Effector memory CD8-positive, alpha-beta T cell (primary cell): ENCODE results near the gene LUC7L2.
"Not testable (repeated sequence)": the region's sequence is repeated elsewhere in the genome, so short reads cannot be mapped to it uniquely, and the experiment has no call there.

Experiments used
- ATAC-seq: fragments of 150-1000 bp; cut with Tn5 transposase; replicated peaks from 2 replicates; pipeline ENCODE4 v1.10.0; 2021; ENCODE audit warnings: mild to moderate bottlenecking, moderate library complexity
- DNase-seq, 3 experiments: peaks; one replicate each; pipeline ENCODE4 v3.0.0; 2021
- H3K27ac Mint-ChIP-seq, 2 donors: one replicate each; pipeline ENCODE4 v1.8.0; 2022; ENCODE audit warnings: mild to moderate bottlenecking in 2 of 2, mixed read lengths in 2 of 2, moderate library complexity in 2 of 2
- H3K27me3 Mint-ChIP-seq, 2 donors: one replicate each; pipeline ENCODE4 v1.8.0; 2022; ENCODE audit warnings: mixed read lengths in 2 of 2
- H3K36me3 Mint-ChIP-seq: one replicate; pipeline ENCODE4 v1.8.0; 2022; ENCODE audit warnings: mild to moderate bottlenecking, moderate library complexity, mixed read lengths; ENCODE audit not compliant: insufficient read depth
- H3K4me1 Mint-ChIP-seq, 2 donors: one replicate each; pipeline ENCODE4 v1.8.0; 2022; ENCODE audit warnings: low read depth in 2 of 2, mixed read lengths in 2 of 2
- H3K4me3 Mint-ChIP-seq, 2 donors: one replicate each; pipeline ENCODE4 v1.8.0; 2022; ENCODE audit warnings: mild to moderate bottlenecking in 2 of 2, mixed read lengths in 2 of 2, moderate library complexity in 2 of 2
- H3K9me3 Mint-ChIP-seq, 2 donors: one replicate each; pipeline ENCODE4 v1.8.0; 2022; ENCODE audit warnings: mixed read lengths in 2 of 2

Gene LUC7L2

DNA sequence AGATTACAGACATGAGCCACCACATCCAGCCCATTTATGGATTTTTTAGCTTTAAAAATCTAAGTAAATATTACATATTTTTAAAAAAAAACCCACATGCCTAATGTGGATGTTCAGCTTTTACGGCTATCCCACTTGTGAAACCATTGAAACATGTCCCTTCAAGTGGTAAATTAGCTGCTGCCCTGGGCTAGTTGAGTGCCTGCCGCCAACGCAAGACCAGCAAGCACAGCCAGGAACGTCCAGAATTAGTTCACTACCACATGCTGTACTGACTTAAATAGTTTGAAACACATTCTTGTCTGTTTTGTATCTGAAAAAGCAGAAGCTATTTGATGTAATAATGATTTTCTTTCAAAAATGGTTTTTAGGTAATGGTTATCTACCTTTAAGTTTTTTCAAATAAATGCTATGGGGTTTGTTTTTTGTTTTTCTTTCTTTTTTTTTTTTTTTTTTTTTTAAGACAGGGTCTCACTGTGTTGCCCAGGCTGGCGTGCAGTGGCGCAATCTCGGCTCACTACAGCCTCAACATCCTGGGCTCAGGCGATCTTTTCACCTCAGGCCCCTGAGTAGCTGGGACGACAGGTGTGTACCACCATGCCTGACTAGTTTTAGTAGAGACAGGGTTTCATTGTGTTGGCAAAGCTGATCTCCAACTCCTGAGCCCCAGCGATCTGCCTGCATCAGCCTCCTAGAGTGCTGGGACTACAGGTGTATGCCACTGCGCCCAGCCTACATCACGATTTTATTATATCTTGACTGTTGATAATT is 66.7 kb downstream of the LUC7L2 start:
- Mint-ChIP-seq H3K27ac (no peak overlapping the region), H3K27me3 (no peaks in the 10 kb centered on the region), H3K9me3 (no peaks in the 10 kb centered on the region), H3K4me3 (no peak overlapping the region), H3K4me1 (no peaks in the 10 kb centered on the region), H3K36me3 (peaks cover 42% of the 10 kb centered on the region)
- no peak for DNase-seq
- no peak for ATAC-seq

DNA sequence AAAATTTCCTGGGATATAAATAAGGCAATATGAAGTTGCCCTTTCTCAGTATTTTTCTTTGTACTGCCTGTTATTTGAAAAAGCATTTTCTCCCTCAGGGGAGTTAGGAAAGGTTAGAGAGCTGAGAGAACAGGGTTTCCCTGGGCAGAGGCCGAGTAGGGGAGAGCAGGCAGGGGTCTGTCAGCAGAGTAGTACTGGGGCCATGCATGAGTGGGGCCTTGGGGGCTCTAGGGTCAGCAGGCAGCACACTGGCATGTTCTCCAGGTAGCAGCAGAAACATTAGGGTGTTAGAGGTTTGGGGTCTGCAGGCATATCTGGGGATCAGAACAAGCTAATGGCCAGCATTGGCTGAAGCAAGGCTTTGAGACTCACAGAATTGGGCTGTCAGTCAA is 67.3 kb downstream of the LUC7L2 start:
- H3K9me3 Mint-ChIP-seq: no peaks in the 10 kb centered on the region
- no peaks in the 10 kb centered on the region for H3K4me1 Mint-ChIP-seq
- no peak overlapping the region for H3K4me3 Mint-ChIP-seq
- no peak for DNase-seq
- H3K27me3 Mint-ChIP-seq: no peaks in the 10 kb centered on the region
- no peak for ATAC-seq
- no peak overlapping the region for H3K27ac Mint-ChIP-seq
- peaks cover 45% of the 10 kb centered on the region for H3K36me3 Mint-ChIP-seq

DNA sequence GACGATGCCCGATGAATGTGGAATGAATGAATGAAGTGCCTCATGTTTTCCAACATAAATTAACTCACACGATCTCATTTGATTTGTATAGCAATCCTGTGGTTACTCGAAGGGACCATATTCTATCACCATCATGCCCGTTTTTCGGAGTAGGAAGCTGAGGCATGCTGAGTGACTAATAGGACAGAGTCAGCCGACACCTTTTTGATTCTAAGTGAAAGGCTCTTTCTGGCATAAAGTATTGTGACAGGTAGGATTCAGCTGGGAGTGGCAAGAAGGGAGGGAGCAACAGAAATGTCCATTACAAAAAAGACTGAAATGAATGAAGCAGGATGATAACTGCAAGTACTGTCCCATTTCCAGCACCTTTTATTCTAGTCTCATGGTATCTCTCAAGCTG is 68.1 kb downstream of the LUC7L2 start:
- DNase-seq: no peak
- H3K27ac Mint-ChIP-seq: no peak overlapping the region
- peaks cover 43% of the 10 kb centered on the region for H3K36me3 Mint-ChIP-seq
- no peaks in the 10 kb centered on the region for H3K4me1 Mint-ChIP-seq
- ATAC-seq: no peak
- no peaks in the 10 kb centered on the region for H3K9me3 Mint-ChIP-seq
- no peaks in the 10 kb centered on the region for H3K27me3 Mint-ChIP-seq
- no peak overlapping the region for H3K4me3 Mint-ChIP-seq

DNA sequence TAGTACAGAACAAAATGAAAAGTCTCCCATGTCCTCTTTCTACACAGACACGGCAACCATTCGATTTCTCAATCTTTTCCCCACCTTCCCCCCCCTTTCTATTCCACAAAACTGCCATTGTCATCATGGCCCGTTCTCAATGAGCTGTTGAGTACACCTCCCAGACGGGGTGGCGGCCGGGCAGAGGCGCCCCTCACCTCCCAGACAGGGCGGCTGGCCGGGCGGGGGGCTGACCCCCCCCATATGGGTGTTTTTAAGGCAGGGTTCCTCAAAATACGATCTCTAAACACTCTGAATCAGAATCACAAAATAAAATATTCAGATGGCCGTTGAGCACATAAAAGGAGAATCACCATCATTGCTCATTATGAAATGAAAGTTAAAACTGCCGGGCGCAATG is 70.0 kb downstream of the LUC7L2 start:
- H3K27me3 Mint-ChIP-seq, H3K27ac Mint-ChIP-seq, H3K4me1 Mint-ChIP-seq, ATAC-seq, H3K9me3 Mint-ChIP-seq, H3K4me3 Mint-ChIP-seq, DNase-seq: not testable (repeated sequence)
- peaks cover 24% of the 10 kb centered on the region for H3K36me3 Mint-ChIP-seq

DNA sequence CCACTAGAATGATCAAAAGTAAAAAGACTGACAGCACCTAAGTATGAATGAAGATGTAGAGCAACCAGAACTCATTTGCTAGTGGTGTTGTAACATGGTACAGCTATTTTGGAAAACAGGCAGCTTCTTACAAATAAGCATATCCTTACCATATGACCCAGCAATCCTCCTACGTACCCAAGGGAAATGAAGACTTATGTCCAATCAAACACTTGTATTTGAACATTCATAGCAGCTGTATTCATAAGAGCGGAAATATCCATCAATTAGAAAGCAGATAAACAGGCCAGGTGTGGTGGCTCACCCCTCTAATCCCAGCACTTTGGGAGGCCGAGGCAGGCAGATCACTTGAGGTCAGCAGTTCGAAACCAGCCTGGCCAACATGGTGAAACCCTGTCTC is 70.7 kb downstream of the LUC7L2 start:
- peaks cover 20% of the 10 kb centered on the region for H3K36me3 Mint-ChIP-seq
- ATAC-seq (no peak), DNase-seq (no peak)
- H3K4me1 Mint-ChIP-seq: peaks cover 4 to 6% of the 10 kb centered on the region in 2 donors
- H3K27ac Mint-ChIP-seq: no peak overlapping the region
- no peaks in the 10 kb centered on the region for H3K27me3 Mint-ChIP-seq
- no peak overlapping the region for H3K4me3 Mint-ChIP-seq
- H3K9me3 Mint-ChIP-seq: no peaks in the 10 kb centered on the region

DNA sequence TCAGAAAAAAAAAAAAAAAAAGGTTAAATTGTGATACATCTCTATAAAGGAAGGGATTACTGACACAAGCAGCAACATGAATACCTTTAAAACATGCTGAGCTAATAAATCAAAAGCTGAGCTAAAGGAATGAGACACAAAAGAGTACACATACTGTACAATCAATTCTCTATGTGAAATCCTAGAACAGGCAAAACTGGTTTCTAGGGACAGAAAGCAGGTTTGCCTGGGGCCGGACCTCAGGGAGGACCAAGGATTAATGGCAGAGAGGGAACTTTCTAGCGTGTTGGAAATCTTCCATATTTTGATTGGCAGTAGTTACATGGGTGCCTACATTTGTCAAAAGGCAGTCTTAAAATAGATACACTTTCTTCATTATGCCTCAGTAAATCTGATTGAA is 71.3 kb downstream of the LUC7L2 start:
- Mint-ChIP-seq H3K27me3 (no peaks in the 10 kb centered on the region), H3K4me3 (no peak overlapping the region), H3K27ac (no peak overlapping the region), H3K36me3 (peaks cover 16% of the 10 kb centered on the region), H3K4me1 (peaks cover 4 to 6% of the 10 kb centered on the region in 2 donors), H3K9me3 (no peaks in the 10 kb centered on the region)
- ATAC-seq: no peak
- no peak for DNase-seq

DNA sequence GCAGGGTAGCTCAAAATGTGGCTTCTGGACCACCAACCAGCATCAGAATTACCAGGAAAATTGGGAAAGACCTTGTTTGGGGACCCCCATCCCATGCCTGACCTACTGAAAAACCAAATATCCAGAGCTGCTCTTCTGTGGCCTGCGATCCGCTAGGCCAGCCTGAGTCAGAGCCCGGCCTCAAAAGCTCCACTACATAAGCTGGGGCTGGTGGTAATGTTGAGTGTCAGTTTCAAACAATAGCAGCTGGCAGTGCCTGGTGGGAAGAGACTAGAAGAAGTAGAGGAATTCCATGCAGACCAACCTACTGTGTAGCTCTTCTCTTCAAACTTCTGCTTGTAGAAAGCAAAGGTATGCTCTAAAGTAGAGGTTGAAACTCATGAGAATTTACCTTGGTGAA is 71.8 kb downstream of the LUC7L2 start:
- Mint-ChIP-seq H3K4me3 (no peak overlapping the region), H3K36me3 (peaks cover 16% of the 10 kb centered on the region), H3K27ac (no peak overlapping the region), H3K4me1 (peaks cover 4 to 6% of the 10 kb centered on the region in 2 donors), H3K9me3 (no peaks in the 10 kb centered on the region), H3K27me3 (no peaks in the 10 kb centered on the region)
- ATAC-seq (no peak), DNase-seq (no peak)

DNA sequence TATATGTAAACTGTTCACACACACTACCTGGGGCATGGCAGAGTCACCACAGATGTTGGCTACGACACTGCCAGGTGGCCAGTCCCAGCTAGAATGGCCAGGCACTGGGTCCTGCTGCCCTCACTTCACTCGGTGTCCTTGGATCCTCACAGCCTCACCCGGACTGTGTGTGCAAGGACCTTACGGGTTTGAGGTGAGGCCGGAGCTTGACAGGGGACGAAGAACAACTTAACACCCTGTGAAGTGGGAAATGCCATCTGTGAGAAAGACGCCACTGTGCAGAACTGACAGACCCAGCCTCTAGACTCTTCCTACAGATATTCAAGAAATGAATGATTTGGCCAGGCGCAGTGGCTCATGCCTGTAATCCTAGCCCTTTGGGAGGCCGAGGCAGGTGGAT is 77.1 kb downstream of the LUC7L2 start:
- no peak overlapping the region for H3K27ac Mint-ChIP-seq
- H3K4me1 Mint-ChIP-seq: peaks cover 4 to 6% of the 10 kb centered on the region in 2 donors

DNA sequence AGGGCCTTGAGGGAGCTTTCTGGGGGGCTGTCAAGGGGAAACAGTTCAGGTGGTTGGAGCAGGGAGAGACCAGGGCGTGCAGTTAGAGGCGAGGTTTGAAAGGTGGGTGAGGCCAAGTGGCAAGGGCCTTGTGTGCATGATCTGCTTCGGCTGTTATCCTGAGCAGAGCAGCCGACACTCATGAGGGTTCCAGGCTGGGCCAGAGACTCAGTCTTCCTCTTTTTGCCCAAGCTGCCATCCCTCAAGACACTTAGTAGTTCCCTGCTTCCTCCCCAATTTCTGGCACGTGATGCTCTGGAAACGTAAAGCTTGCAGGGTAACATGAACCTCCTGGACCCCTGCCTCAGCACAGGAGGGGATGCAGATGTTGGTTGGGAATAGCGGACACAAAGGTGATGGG is 79.7 kb downstream of the LUC7L2 start:
- Mint-ChIP-seq H3K9me3 (no peaks in the 10 kb centered on the region), H3K27me3 (no peaks in the 10 kb centered on the region), H3K4me1 (peaks cover 1 to 3% of the 10 kb centered on the region in 2 donors), H3K27ac (no peak overlapping the region), H3K36me3 (no peaks in the 10 kb centered on the region), H3K4me3 (no peak overlapping the region)
- no peak for ATAC-seq
- no peak for DNase-seq

More for the DNA sequence above, 77.1 kb downstream of the LUC7L2 start:
- no peaks in the 10 kb centered on the region for H3K9me3 Mint-ChIP-seq
- peaks cover 3% of the 10 kb centered on the region for H3K36me3 Mint-ChIP-seq
- H3K4me3 Mint-ChIP-seq: no peak overlapping the region
- DNase-seq (no peak), ATAC-seq (no peak)
- H3K27me3 Mint-ChIP-seq: no peaks in the 10 kb centered on the region

DNA sequence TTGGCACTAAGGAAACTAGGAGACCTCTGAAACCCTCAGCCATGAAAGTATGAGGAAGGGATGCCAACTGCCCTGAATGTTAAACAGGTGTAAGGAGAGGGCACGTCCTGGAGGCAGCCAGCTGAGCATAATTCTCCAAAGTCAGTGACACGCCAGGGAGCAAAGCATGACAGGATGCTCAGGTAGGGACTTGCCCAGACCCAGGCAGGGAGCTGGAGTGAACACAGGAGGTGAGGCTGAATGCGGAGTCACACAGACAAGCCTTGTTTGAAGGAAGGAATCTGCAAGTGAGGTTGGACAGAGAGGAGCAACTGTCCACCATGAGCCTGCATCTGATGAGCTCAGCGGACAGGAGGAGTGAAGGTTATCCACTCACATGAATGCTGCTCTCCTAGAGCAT is 82.3 kb downstream of the LUC7L2 start:
- no peaks in the 10 kb centered on the region for H3K9me3 Mint-ChIP-seq
- H3K36me3 Mint-ChIP-seq: no peaks in the 10 kb centered on the region
- DNase-seq (no peak), ATAC-seq (no peak)
- no peaks in the 10 kb centered on the region for H3K4me1 Mint-ChIP-seq
- no peak overlapping the region for H3K27ac Mint-ChIP-seq
- no peaks in the 10 kb centered on the region for H3K27me3 Mint-ChIP-seq
- H3K4me3 Mint-ChIP-seq: no peak overlapping the region

DNA sequence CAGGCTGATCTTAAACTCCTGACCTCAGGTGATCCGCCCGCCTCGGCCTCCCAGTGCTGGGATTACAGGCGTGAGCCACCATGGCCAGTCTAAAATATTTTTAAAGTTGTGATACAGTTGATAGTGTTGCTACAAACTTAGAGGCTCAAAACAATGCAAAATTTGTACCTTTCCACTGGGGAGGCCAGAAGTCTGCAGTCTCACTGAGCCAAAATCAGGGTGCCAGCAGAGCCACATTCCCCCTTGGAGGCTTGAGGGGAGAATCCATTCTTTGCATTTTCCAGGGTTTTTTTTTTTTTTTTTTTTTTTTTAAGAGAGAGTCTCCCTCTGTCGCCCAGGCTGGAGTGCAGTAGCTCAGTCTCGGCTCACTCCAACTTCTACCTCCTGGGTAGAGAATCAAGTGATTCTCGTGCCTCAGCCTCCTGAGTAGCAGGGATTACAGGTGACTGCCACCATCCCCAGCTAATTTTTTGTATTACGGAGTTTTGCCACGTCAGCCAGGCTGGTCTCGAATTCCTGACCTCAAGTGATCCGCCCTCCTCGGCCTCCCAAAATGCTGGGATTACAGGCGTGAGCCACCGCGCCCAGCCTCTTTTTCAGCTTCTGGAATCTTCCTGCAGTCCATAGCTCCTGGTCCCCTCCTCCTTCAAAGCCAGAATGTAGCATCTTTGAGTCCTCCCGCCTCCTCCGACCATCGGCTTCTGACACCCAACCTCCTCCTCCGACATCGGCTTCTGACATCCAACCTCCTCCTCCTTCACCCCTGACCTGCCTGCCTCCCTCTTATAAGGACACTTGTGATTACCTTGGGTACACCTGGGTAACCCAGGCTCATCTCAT is 86.6 kb downstream of the LUC7L2 start:
- H3K27me3 Mint-ChIP-seq: no peaks in the 10 kb centered on the region
- DNase-seq (no peak), ATAC-seq (no peak)
- no peak overlapping the region for H3K27ac Mint-ChIP-seq
- H3K36me3 Mint-ChIP-seq: no peaks in the 10 kb centered on the region
- H3K4me1 Mint-ChIP-seq: no peaks in the 10 kb centered on the region
- H3K9me3 Mint-ChIP-seq: no peaks in the 10 kb centered on the region
- no peak overlapping the region for H3K4me3 Mint-ChIP-seq

DNA sequence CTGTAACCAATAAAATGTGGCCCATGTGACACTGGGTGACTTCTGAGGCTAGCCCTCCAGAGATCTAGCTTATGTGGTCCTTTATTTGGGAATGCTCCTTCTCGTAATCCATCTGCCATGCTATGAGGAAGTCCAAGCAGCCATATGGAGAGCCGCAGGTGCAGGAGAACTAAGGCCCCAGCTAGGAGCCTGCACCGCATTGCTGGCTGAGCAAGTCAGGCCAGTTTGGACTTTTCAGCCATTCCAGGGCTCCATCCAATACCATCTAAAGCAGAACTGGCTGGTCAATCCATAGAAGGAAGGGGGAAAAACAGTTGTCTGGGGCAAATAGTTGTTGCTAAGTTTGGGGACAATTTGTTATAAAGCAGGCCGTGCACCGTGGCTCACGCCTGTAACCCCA is 91.2 kb downstream of the LUC7L2 start:
- H3K27ac Mint-ChIP-seq: no peak overlapping the region
- no peak overlapping the region for H3K4me3 Mint-ChIP-seq
- no peaks in the 10 kb centered on the region for H3K27me3 Mint-ChIP-seq
- H3K9me3 Mint-ChIP-seq: no peaks in the 10 kb centered on the region
- ATAC-seq (no peak), DNase-seq (no peak)
- no peaks in the 10 kb centered on the region for H3K4me1 Mint-ChIP-seq
- H3K36me3 Mint-ChIP-seq: peaks cover 5% of the 10 kb centered on the region

DNA sequence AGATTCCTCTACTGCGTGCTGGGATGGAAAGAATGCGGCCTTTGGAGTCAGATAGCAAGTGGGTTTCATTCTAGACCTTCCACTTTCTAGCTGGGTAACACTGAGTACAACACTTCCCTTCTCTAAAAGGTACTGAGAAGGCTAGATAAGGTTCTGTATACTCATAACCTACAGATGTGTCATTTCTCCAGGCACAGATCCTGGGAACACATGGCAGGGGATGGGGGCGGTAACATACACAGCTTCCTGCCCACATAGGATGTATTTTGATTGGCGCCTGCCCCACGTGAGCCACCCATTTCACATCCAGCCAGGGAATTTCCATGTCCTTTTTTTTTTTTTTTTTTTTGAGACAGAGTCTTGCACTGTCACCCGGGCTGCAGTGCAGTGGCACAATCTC is 91.9 kb downstream of the LUC7L2 start:
- Mint-ChIP-seq H3K27ac (no peak overlapping the region), H3K27me3 (no peaks in the 10 kb centered on the region), H3K4me1 (no peaks in the 10 kb centered on the region), H3K36me3 (peaks cover 5% of the 10 kb centered on the region), H3K4me3 (no peak overlapping the region), H3K9me3 (no peaks in the 10 kb centered on the region)
- no peak for DNase-seq
- no peak for ATAC-seq
